Adrenal gland (tissue), 12 donors: ENCODE results near the gene TEAD1. TPM values are rescaled to one million over a fixed set of nuclear protein-coding genes. Genes with fewer than 3 reads are reported as not detected.

Source experiments
- DNase-seq, 7 donors: peaks; one replicate each; pipeline ENCODE4 v3.0.0-alpha.2; 2019 to 2020
- H3K27ac ChIP-seq, 5 donors: fragments of 200-600 bp; sonication (generic) in 4 of 5; 1 replicate in 3 of 5; 2 replicates in 2 of 5; pipeline versions ENCODE4 v1.5.1 to v1.8.0; 2016 to 2020; ENCODE audit warnings: mild to moderate bottlenecking in 1 of 5
- H3K27me3 ChIP-seq: fragments of 200-600 bp; 2 replicates; pipeline ENCODE4 v1.8.0; 2021
- H3K36me3 ChIP-seq, 2 donors: fragments of 200-600 bp; replicated peaks in 1 of 2; 1 replicate in 1 of 2; 2 replicates in 1 of 2; pipeline versions ENCODE4 v1.5.1 to v1.8.0; 2018 to 2022
- H3K4me1 ChIP-seq, 2 donors: fragments of 200-600 bp; replicated peaks in 1 of 2; 1 replicate in 1 of 2; 2 replicates in 1 of 2; pipeline versions ENCODE4 v1.5.1 to v1.8.0; 2018 to 2021
- H3K4me3 ChIP-seq, 4 donors: fragments of 200-600 bp; sonication (generic) in 3 of 4; one replicate each; pipeline ENCODE4 v1.5.1; 2016 to 2018
- H3K9me3 ChIP-seq, 3 donors: fragments of 200-600 bp; sonication (generic) in 1 of 3; replicated peaks in 1 of 3; 1 replicate in 2 of 3; 2 replicates in 1 of 3; pipeline versions ENCODE4 v1.5.1 to v1.8.0; 2016 to 2021
- POLR2A ChIP-seq, 2 donors: fragments of 450-650 bp; IDR thresholded peaks; one replicate each; pipeline ENCODE4 v1.6.1; 2017; ENCODE audit warnings: antibody characterized with exemption in 2 of 2, mild to moderate bottlenecking in 2 of 2, moderate library complexity in 1 of 2
- WGBS, 4 donors: extraction: QIAGEN DNeasy Blood & Tissue Kit in 2 of 4; methylation state at CpG; one replicate each; pipeline versions ENCODE4 v1.1.5 to v1.1.7; 2013 to 2017; 5-methylcytosine and 5-hydroxymethylcytosine counted together
- intact Hi-C, 2 donors: fragments of 100-400 bp; cut with DNase I; formaldehyde crosslinking; loops; one replicate each; pipeline versions ENCODE4 v1.14.1 to v1.15.0; 2022 to 2023
- polyA plus RNA-seq, 3 donors: library from polyadenylated mRNA; stranded (reverse); fragments of 200-250 nt in 2 of 3; fragments of 350-450 nt in 1 of 3; fragmentation: Illumina TruSeq in 1 of 3; extraction: RNeasy Lipid Tissue Mini Kit (QIAGEN cat#74804) in 1 of 3; gene quantifications; one replicate each; pipeline ENCODE4 v1.2.3, GENCODE V29; 2013 to 2014
- total RNA-seq, 9 donors: library from RNA; depleted of rRNA in 4 of 9; stranded (reverse); fragments of >200 nt in 4 of 9; fragments of 120-200 nt in 1 of 9; fragmentation: NEBNext Ultra II Directional in 1 of 9; extraction: Animal tissue kit (Norgen Biotek cat#: 25700) in 1 of 9; gene quantifications; one replicate each; pipeline versions ENCODE4 v1.1.0 to v1.2.4, GENCODE V29; 2013 to 2023
- TF ChIP-seq, protein P1 (sequence below), 6 experiments: fragments of 450-650 bp in 4 of 6; fragments of 200-600 bp in 2 of 6; sonication (generic) in 1 of 6; IDR thresholded peaks; 1 replicate in 5 of 6; 2 replicates in 1 of 6; pipeline versions ENCODE4 v1.5.1 to v1.8.0; 2016 to 2021; ENCODE audit warnings: antibody characterized with exemption in 6 of 6, mild to moderate bottlenecking in 2 of 6, moderate library complexity in 1 of 6
- donor health status: healthy with polysubstance abuse.
- donor health status: Bipolar disorder and iron deficiency.
- donor health status: DM: yes; HTN: yes; CAD: no.
- donor health status: DM: no; HTN: no; CAD: no.
- donor health status: DM: no; HTN: no; CAD: no.
- donor health status: DM: yes; HTN: yes; CAD: no.

The TEAD1 gene
- total and polyA plus RNA-seq, 12 donors = 3.9 to 49.9 (median 35.1) TPM

DNA sequence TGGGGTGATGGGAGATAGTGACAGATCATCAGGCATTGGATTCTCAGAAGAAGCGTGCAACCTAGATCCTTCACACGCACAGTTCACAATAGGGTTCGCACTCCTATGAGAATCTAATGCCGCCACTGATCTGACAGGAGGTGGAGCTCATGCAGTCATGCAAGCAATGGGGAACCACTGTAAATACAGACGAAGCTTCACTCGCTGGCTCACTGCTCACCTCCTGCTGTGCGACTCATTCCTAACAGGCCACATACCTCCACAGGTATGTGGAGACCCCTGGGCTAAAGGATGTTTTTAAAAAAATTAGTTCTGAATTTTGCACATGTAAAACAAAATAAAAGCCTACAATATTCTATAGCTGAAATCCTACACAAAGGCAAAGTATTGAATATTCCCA lies 20.5 kb upstream of the TEAD1 start:
- H3K9me3 ChIP-seq = peaks cover 0 to 7% (median 0%) of the 10 kb centered on the region in 3 donors
- 85 to 92% (median 86%) methylated on average over 7 of the region's 7 CpGs for WGBS, 4 donors
- H3K36me3 ChIP-seq = no peaks in the 10 kb centered on the region
- no peak overlapping the region for H3K27ac ChIP-seq
- intact Hi-C loops = no loop called here
- no peak overlapping the region for H3K4me3 ChIP-seq
- no peak for DNase-seq
- no peaks in the 10 kb centered on the region for H3K4me1 ChIP-seq
- no peaks in the 10 kb centered on the region for H3K27me3 ChIP-seq
- TF ChIP-seq POLR2A (IDR thresholded peaks at IDR 0.05) = no peak
- TF ChIP-seq, protein P1, sequence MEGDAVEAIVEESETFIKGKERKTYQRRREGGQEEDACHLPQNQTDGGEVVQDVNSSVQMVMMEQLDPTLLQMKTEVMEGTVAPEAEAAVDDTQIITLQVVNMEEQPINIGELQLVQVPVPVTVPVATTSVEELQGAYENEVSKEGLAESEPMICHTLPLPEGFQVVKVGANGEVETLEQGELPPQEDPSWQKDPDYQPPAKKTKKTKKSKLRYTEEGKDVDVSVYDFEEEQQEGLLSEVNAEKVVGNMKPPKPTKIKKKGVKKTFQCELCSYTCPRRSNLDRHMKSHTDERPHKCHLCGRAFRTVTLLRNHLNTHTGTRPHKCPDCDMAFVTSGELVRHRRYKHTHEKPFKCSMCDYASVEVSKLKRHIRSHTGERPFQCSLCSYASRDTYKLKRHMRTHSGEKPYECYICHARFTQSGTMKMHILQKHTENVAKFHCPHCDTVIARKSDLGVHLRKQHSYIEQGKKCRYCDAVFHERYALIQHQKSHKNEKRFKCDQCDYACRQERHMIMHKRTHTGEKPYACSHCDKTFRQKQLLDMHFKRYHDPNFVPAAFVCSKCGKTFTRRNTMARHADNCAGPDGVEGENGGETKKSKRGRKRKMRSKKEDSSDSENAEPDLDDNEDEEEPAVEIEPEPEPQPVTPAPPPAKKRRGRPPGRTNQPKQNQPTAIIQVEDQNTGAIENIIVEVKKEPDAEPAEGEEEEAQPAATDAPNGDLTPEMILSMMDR (IDR thresholded peaks at IDR 0.05) = no peak

DNA sequence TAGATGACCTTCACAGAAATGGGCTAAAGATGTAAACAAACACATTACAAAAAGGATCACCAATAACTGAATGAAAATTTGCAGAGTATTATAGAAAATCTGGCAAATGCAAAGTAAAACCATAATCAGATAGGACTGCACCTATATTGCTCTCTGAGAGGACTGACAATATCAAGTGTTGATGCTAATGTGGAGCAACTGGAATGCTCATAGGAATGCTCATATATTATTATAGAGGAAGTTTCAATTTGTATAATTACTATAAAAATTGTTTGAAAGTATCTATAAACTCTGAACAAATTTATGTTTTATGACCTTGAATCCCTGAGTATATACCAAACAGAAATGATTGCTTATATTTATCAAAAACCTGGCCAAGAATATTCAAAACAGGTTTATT lies 18.4 kb upstream of the TEAD1 start:
- DNase-seq = no peak
- peaks cover 0 to 7% (median 0%) of the 10 kb centered on the region in 3 donors for H3K9me3 ChIP-seq
- H3K27ac ChIP-seq = no peak overlapping the region
- TF ChIP-seq, protein P1 (IDR thresholded peaks at IDR 0.05) = no peak
- TF ChIP-seq POLR2A (IDR thresholded peaks at IDR 0.05) = no peak
- no peaks in the 10 kb centered on the region for H3K27me3 ChIP-seq
- no peaks in the 10 kb centered on the region for H3K36me3 ChIP-seq
- H3K4me3 ChIP-seq = no peak overlapping the region
- H3K4me1 ChIP-seq = no peaks in the 10 kb centered on the region
- intact Hi-C loops = no loop called here

DNA sequence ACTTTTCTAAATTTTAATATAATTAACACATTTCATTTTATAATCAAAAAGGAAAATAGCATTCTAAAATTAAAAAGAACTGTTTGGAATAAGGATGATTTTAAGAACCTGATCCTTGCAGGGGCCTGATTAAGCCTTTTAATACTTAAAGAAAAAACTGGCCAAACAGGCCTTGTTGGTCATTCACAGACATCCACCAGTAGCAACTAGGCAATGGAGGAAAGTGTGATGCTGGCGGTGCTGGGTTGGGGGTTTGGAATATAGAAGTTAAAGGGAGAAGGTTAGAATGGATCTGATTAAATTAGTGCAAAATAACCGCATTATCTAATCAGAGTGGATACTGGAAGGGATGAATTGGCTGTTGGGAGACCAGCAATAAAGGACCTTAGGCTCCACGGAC lies 16.9 kb upstream of the TEAD1 start:
- Histone ChIP-seq H3K4me3 (no peak overlapping the region), H3K9me3 (peaks cover 0 to 7% (median 0%) of the 10 kb centered on the region in 3 donors), H3K36me3 (no peaks in the 10 kb centered on the region), H3K27ac (no peak overlapping the region), H3K4me1 (no peaks in the 10 kb centered on the region), H3K27me3 (peaks cover 13% of the 10 kb centered on the region)
- DNase-seq = no peak
- WGBS, 4 donors = 88 to 97% (median 90%) methylated on average over 3 of the region's 3 CpGs
- TF ChIP-seq, protein P1 (IDR thresholded peaks at IDR 0.05) = no peak
- TF ChIP-seq POLR2A (IDR thresholded peaks at IDR 0.05) = no peak
- intact Hi-C loops = no loop called here

DNA sequence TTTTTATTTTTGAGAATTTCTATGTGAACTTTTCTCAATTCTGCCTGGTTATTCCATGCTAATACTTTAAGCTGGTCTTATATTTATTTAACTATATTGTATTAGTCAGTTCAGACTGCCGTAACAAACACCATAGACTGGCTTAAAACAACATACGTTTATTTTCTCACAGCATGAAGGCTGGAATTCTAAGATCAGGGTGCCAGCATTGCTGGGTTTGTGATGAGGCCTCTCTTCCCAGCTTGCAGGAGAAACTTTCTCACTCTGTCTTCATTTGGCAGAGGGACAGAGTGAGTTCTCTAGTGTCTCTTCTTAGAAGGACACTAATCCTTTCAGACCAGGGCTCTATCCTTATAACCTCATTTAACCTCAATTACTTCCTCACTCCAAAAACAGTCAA lies 16.2 kb upstream of the TEAD1 start:
- TF ChIP-seq, protein P1 (IDR thresholded peaks at IDR 0.05) = no peak
- no peak for TF ChIP-seq POLR2A (IDR thresholded peaks at IDR 0.05)
- DNase-seq = no peak
- no peak overlapping the region for H3K4me3 ChIP-seq
- WGBS, 4 donors = 86 to 94% (median 93%) methylated on average over 2 of the region's 2 CpGs
- no peak overlapping the region for H3K27ac ChIP-seq
- intact Hi-C loops = no loop called here
- H3K4me1 ChIP-seq = no peaks in the 10 kb centered on the region
- H3K36me3 ChIP-seq = no peaks in the 10 kb centered on the region
- H3K27me3 ChIP-seq = peaks cover 15% of the 10 kb centered on the region
- H3K9me3 ChIP-seq = peaks cover 0 to 7% (median 0%) of the 10 kb centered on the region in 3 donors
